ENCODE measurements around the gene ST6GAL1. TPM values are rescaled to one million over a fixed set of nuclear protein-coding genes. Genes with fewer than 3 reads are reported as not detected.
A peak's percentile ranks its signal among the peaks of the same experiment; 100 is the strongest.

ST6GAL1 gene
- total RNA-seq, 6 experiments from 2014 or later, result 389 to 574 (median 483) TPM

GRCh38 chr3:187088701-187089100 is 158.4 kb downstream of the ST6GAL1 start:
- ATAC-seq (no peak), DNase-seq (no peak)
- peaks cover 0 to 5% (median 0%) of the 10 kb centered on the region in 4 donors for H3K4me1 ChIP-seq
- 27% methylated on average over 1 of the region's 1 CpG for WGBS (ENCODE audit: insufficient coverage, low coverage, low lambda C conversion rate, missing lambda C conversion rate)
- H3K27ac ChIP-seq, result no peak overlapping the region
- H3K36me3 ChIP-seq, result no peaks in the 10 kb centered on the region
- intact Hi-C loops (cut with DNase I), result no loop called here
- H3K9me3 ChIP-seq, result no peaks in the 10 kb centered on the region
- TF ChIP-seq POLR2A (IDR thresholded peaks at IDR 0.05) (no peak), CTCF (IDR thresholded peaks at IDR 0.05) (no peak)
- H3K27me3 ChIP-seq, result no peaks in the 10 kb centered on the region
- H3K4me3 ChIP-seq, result no peak overlapping the region

- Histone ChIP-seq H3K9me3 (no peaks in the 10 kb centered on the region), H3K27ac (no peak overlapping the region), H3K27me3 (no peaks in the 10 kb centered on the region), H3K4me3 (no peak overlapping the region), H3K4me1 (peaks cover 0 to 5% (median 0%) of the 10 kb centered on the region in 4 donors), H3K36me3 (no peaks in the 10 kb centered on the region)
- intact Hi-C loops (cut with DNase I), result no loop called here
- DNase-seq, result no peak
- no peak for ATAC-seq
- 82% methylated on average over 1 of the region's 1 CpG for WGBS (ENCODE audit: insufficient coverage, low coverage, low lambda C conversion rate, missing lambda C conversion rate)
- TF ChIP-seq CTCF (IDR thresholded peaks at IDR 0.05) (no peak), POLR2A (IDR thresholded peaks at IDR 0.05) (no peak)
These were observed 163.0 kb downstream of the ST6GAL1 start for GRCh38 chr3:187093320-187093719.

- no peaks in the 10 kb centered on the region for H3K36me3 ChIP-seq
- H3K27me3 ChIP-seq, result no peaks in the 10 kb centered on the region
- H3K27ac ChIP-seq, result no peak overlapping the region
- no peak for ATAC-seq
- peaks cover 0 to 9% (median 0%) of the 10 kb centered on the region in 4 donors for H3K4me1 ChIP-seq
- TF ChIP-seq POLR2A (IDR thresholded peaks at IDR 0.05) (no peak), CTCF (IDR thresholded peaks at IDR 0.05) (no peak)
- H3K9me3 ChIP-seq, result no peaks in the 10 kb centered on the region
- no peak overlapping the region for H3K4me3 ChIP-seq
- intact Hi-C loops (cut with DNase I), result no loop called here
- 76% methylated on average over 2 of the region's 2 CpGs for WGBS (ENCODE audit: insufficient coverage, low coverage, low lambda C conversion rate, missing lambda C conversion rate)
- no peak for DNase-seq
These were observed 168.7 kb downstream of the ST6GAL1 start for GRCh38 chr3:187098923-187099512.

GRCh38 chr3:187101184-187102072 is 171.1 kb downstream of the ST6GAL1 start:
- intact Hi-C loops (cut with DNase I), result loop anchor here in 1 of 2 donors (10.0 kb wide), 1 partner anchor 63 kb away; no protein-coding TSS in a partner anchor
- peak; percentile 87 to 91 (median 89) for ATAC-seq

More at GRCh38 chr3:187101184-187102072, 171.1 kb downstream of the ST6GAL1 start:
- peak; percentile 75 to 87 (median 75) for DNase-seq
- no peak for TF ChIP-seq POLR2A (IDR thresholded peaks at IDR 0.05)
- WGBS (ENCODE audit: insufficient coverage, low coverage, low lambda C conversion rate, missing lambda C conversion rate), result 10% methylated on average over 5 of the region's 9 CpGs
- H3K27me3 ChIP-seq, result no peaks in the 10 kb centered on the region
- peak overlapping the region; percentile 15 to 45 (median 37) for H3K27ac ChIP-seq
- no peaks in the 10 kb centered on the region for H3K36me3 ChIP-seq
- H3K4me3 ChIP-seq, result peak overlapping the region; percentile 10 to 44 (median 29)
- peaks cover 0 to 9% (median 0%) of the 10 kb centered on the region in 4 donors for H3K4me1 ChIP-seq
- H3K9me3 ChIP-seq, result no peaks in the 10 kb centered on the region
